Measurements from ENCODE around the gene LDLRAD3.

- TF ChIP-seq NFRKB (IDR thresholded peaks at IDR 0.05) (no peak), FOXM1 (IDR thresholded peaks at IDR 0.05; ENCODE audit: borderline replicate concordance) (no peak), ARNT (IDR thresholded peaks at IDR 0.05) (no peak), ELF4 (IDR thresholded peaks at IDR 0.05) (no peak), LEF1 (IDR thresholded peaks at IDR 0.05; ENCODE audit: borderline replicate concordance) (no peak), HDGF (IDR thresholded peaks at IDR 0.05; ENCODE audit: borderline replicate concordance) (no peak), ZNF384 (IDR thresholded peaks at IDR 0.05) (no peak), SUZ12 (IDR thresholded peaks at IDR 0.05) (no peak), FOXA1 (IDR thresholded peaks at IDR 0.05) (no peak), L3MBTL2 (conservative IDR thresholded peaks at IDR 0.05) (no peak), FOXK2 (IDR thresholded peaks at IDR 0.05) (no peak)
Observed at GRCh38 chr11:36164506-36165250, 220.8 kb downstream of the LDLRAD3 start.

Data from HEK293T (cell line).